HG03521 (cell line): ENCODE data around the gene DNAJB5.

Source experiments
- ATAC-seq: cut with Tn5 transposase; IDR thresholded peaks from one replicate; pipeline ENCODE4 v1.9.1; 2021; ENCODE audit warnings: mild to moderate bottlenecking, moderate library complexity; ENCODE audit not compliant: unreplicated experiment

DNAJB5 gene

GRCh38 chr9:34983209-34983608, 6.3 kb upstream of the DNAJB5 start:
- ATAC-seq: no peak

GRCh38 chr9:34984049-34984448, 5.5 kb upstream of the DNAJB5 start:
- ATAC-seq: no peak

GRCh38 chr9:34985311-34985899, 4.1 kb upstream of the DNAJB5 start:
- ATAC-seq: no peak

GRCh38 chr9:34986540-34987047, 3.0 kb upstream of the DNAJB5 start:
- no peak for ATAC-seq

- ATAC-seq: no peak
Measured at GRCh38 chr9:34987160-34987901, 2.2 kb upstream of the DNAJB5 start.

GRCh38 chr9:34988218-34989002, 1.1 kb upstream of the DNAJB5 start:
- ATAC-seq: no peak

- no peak for ATAC-seq
Measured at GRCh38 chr9:34989946-34990635, 546 bp downstream of the DNAJB5 start.

- ATAC-seq: no peak
Measured at GRCh38 chr9:34990908-34991606, 1.5 kb downstream of the DNAJB5 start.

- no peak for ATAC-seq
Measured at GRCh38 chr9:34991607-34992375, 2.2 kb downstream of the DNAJB5 start.

GRCh38 chr9:34992376-34992951, 2.9 kb downstream of the DNAJB5 start:
- ATAC-seq: no peak

- ATAC-seq: no peak
Measured at GRCh38 chr9:34993502-34994259, 4.1 kb downstream of the DNAJB5 start.

- ATAC-seq: no peak
Measured at GRCh38 chr9:34994260-34994899, 4.8 kb downstream of the DNAJB5 start.

GRCh38 chr9:34994900-34995669, 5.5 kb downstream of the DNAJB5 start:
- ATAC-seq: no peak

GRCh38 chr9:34995670-34996060, 6.1 kb downstream of the DNAJB5 start:
- ATAC-seq: no peak

GRCh38 chr9:34996181-34996904, 6.8 kb downstream of the DNAJB5 start:
- no peak for ATAC-seq

- no peak for ATAC-seq
Measured at GRCh38 chr9:34996905-34997279, 7.3 kb downstream of the DNAJB5 start.

GRCh38 chr9:34997379-34997781, 7.8 kb downstream of the DNAJB5 start:
- ATAC-seq: no peak
